ENCODE data around the gene ADGRV1.
"Not testable (repeated sequence)": the region's sequence is repeated elsewhere in the genome, so short reads cannot be mapped to it uniquely, and the experiment has no call there.

ADGRV1 gene

DNA sequence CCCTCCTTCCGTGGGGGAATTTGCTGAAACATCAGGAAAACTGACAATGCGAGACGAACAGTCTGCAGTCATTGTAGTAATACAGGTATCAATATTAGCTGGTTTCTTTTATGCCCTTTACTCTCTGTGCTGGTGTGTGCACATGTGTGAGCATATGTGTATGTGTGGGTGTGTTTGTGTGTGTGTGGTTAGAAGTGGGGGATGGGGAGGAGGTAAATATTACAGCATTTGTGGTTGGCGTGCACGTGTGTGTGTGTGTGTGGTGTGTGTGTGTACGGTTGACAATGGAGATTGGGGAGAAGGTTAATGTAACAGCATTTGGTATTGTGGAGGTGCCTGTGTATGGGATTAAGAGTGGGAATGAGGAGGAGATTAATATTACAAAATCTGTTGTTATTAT is 219.4 kb downstream of the ADGRV1 start:
- no peak for TF ChIP-seq POLR2AphosphoS5 (IDR thresholded peaks at IDR 0.05; ENCODE audit: borderline replicate concordance, low read depth, low read length)
- TF ChIP-seq EZH2 (IDR thresholded peaks at IDR 0.05) = no peak
- no peak for TF ChIP-seq FOXP2 (optimal IDR thresholded peaks at IDR 0.05; ENCODE audit: control extremely low read depth, extremely low read length, insufficient read depth)
- H3K9me3 ChIP-seq (ENCODE audit: low read depth, low read length) = no peaks in the 10 kb centered on the region
- H3K27ac ChIP-seq = no peak overlapping the region
- H3K4me3 ChIP-seq = no peak overlapping the region
- DNase-seq (ENCODE audit: low read depth, low spot score) = no peak
- H3K9ac ChIP-seq (ENCODE audit: insufficient read length) = no peak overlapping the region
- H3K36me3 ChIP-seq (ENCODE audit: insufficient read depth, low read length) = no peaks in the 10 kb centered on the region

DNA sequence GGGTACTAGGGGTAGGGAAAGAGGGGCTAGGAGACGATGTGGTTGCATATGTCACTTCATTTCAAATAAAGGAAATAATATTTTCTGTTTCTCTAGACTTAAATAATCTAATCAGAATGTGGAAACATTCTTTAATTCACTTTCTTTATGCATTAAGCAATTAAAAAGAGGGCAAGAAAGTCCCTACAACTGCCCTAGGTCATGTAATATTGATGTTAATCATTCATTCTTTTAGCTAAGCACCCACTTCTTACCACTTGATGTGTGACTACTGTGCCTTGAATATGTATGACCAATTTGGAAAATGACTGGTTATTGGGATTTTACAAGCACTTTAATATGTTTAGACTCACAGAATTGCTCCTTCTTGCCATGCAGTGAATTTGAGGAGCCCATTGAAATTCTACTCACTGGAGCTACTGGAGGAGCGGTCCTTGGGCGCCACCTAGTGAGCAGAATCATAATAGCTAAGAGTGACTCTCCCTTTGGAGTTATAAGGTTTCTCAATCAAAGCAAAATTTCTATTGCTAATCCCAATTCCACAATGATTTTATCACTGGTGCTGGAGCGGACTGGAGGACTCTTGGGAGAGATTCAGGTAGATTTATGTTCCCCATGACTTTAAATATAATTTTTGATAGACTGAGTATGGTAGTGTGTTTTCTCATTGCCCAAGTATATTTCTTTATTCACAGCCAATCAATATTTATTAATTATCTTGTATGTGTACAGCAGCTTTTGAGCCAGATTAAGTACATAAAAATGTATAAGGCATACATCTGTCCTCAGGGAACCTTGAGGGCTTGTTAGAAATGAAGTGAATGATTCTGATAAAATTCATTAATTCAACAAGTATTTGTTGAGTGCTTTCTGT is 225.1 kb downstream of the ADGRV1 start:
- Histone ChIP-seq H3K27ac (no peak overlapping the region), H3K36me3 (ENCODE audit: insufficient read depth, low read length) (no peaks in the 10 kb centered on the region), H3K9ac (ENCODE audit: insufficient read length) (no peak overlapping the region), H3K9me3 (ENCODE audit: low read depth, low read length) (no peaks in the 10 kb centered on the region), H3K4me3 (no peak overlapping the region)
- no peak for TF ChIP-seq FOXP2 (optimal IDR thresholded peaks at IDR 0.05; ENCODE audit: control extremely low read depth, extremely low read length, insufficient read depth)
- TF ChIP-seq EZH2 (IDR thresholded peaks at IDR 0.05) = no peak
- peak; percentile 42 for DNase-seq (ENCODE audit: low read depth, low spot score)

DNA sequence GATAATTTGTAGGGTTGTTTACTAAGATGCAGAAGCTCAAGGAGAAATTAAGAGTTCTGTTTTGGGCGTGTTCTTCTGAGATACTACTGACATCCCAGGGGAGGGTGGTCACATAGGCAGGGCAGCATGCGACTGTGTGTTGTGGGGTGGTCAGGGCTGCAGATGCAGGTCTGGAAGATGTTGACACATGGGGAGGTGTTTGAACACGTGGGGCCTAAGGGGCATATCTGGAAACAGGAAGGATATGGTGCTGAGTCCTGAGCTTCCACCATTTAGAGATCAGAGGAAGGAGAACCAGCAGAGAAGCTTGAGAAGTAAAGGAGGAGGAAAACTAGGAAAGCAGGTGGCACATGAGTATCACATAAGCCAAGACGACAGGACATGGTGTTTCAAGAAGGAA is 228.2 kb downstream of the ADGRV1 start:
- Histone ChIP-seq H3K36me3 (ENCODE audit: insufficient read depth, low read length) (no peaks in the 10 kb centered on the region), H3K27ac (no peak overlapping the region), H3K9me3 (ENCODE audit: low read depth, low read length) (no peaks in the 10 kb centered on the region), H3K4me3 (no peak overlapping the region), H3K9ac (ENCODE audit: insufficient read length) (no peak overlapping the region)
- TF ChIP-seq FOXP2 (optimal IDR thresholded peaks at IDR 0.05; ENCODE audit: control extremely low read depth, extremely low read length, insufficient read depth) (no peak), EZH2 (IDR thresholded peaks at IDR 0.05) (no peak), POLR2AphosphoS5 (IDR thresholded peaks at IDR 0.05; ENCODE audit: borderline replicate concordance, low read depth, low read length) (no peak)
- no peak for DNase-seq (ENCODE audit: low read depth, low spot score)

DNA sequence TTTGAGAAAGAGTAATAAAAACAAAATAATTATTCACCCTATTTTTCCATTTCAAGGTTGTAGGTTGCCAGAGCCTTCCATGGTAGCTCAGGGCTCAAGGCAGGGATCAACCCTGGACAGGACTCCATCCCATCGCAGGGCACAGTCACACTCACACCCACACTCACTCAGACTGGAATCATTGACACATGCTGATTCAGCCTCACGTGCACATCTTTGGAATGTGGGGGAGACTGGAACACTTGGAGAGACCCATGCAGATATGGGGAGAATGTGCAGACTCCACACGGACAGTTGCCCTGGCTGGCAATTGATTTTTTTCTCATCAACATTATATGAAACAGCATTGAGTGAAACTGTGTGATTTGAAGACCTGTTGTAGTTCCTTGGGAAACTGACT is 234.1 kb downstream of the ADGRV1 start:
- Histone ChIP-seq H3K9ac (ENCODE audit: insufficient read length) (no peak overlapping the region), H3K36me3 (ENCODE audit: insufficient read depth, low read length) (no peaks in the 10 kb centered on the region), H3K4me3 (no peak overlapping the region), H3K9me3 (ENCODE audit: low read depth, low read length) (no peaks in the 10 kb centered on the region), H3K27ac (no peak overlapping the region)
- DNase-seq (ENCODE audit: low read depth, low spot score) = no peak
- TF ChIP-seq FOXP2 (optimal IDR thresholded peaks at IDR 0.05; ENCODE audit: control extremely low read depth, extremely low read length, insufficient read depth) (no peak), POLR2AphosphoS5 (IDR thresholded peaks at IDR 0.05; ENCODE audit: borderline replicate concordance, low read depth, low read length) (no peak), EZH2 (IDR thresholded peaks at IDR 0.05) (no peak)

DNA sequence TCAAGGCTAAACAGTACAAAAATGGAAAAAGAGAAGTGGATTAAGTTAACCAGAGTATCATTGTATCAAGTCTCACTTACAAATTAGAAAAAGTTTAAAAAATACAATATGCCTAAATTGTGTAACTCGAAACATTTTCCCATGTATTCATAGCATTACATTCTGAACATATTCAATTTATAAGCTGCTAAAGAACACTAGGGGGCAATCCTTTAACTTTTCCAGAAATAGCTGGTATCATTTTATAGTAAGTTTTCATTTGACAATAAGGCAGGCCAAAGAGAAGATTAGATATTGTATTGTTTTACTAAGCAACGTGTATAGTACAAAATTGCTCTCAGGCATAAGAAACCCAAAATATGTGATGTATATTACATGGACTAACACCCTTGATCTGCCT is 234.6 kb downstream of the ADGRV1 start:
- no peak for DNase-seq (ENCODE audit: low read depth, low spot score)
- Histone ChIP-seq H3K9ac (ENCODE audit: insufficient read length) (no peak overlapping the region), H3K4me3 (no peak overlapping the region), H3K9me3 (ENCODE audit: low read depth, low read length) (no peaks in the 10 kb centered on the region), H3K36me3 (ENCODE audit: insufficient read depth, low read length) (no peaks in the 10 kb centered on the region), H3K27ac (no peak overlapping the region)
- TF ChIP-seq EZH2 (IDR thresholded peaks at IDR 0.05) (no peak), POLR2AphosphoS5 (IDR thresholded peaks at IDR 0.05; ENCODE audit: borderline replicate concordance, low read depth, low read length) (no peak), FOXP2 (optimal IDR thresholded peaks at IDR 0.05; ENCODE audit: control extremely low read depth, extremely low read length, insufficient read depth) (no peak)

- not testable (repeated sequence) for H3K27ac ChIP-seq; H3K9me3 ChIP-seq (ENCODE audit: low read depth, low read length); H3K36me3 ChIP-seq (ENCODE audit: insufficient read depth, low read length); H3K9ac ChIP-seq (ENCODE audit: insufficient read length); H3K4me3 ChIP-seq; DNase-seq (ENCODE audit: low read depth, low spot score)
These were observed 238.3 kb downstream of the ADGRV1 start for GRCh38 chr5:90796919-90797318.

GRCh38 chr5:90800082-90800481 is 241.5 kb downstream of the ADGRV1 start:
- not testable (repeated sequence) for H3K9ac ChIP-seq (ENCODE audit: insufficient read length); H3K27ac ChIP-seq; H3K4me3 ChIP-seq; DNase-seq (ENCODE audit: low read depth, low spot score); H3K9me3 ChIP-seq (ENCODE audit: low read depth, low read length); H3K36me3 ChIP-seq (ENCODE audit: insufficient read depth, low read length)

- not testable (repeated sequence) for DNase-seq (ENCODE audit: low read depth, low spot score); H3K36me3 ChIP-seq (ENCODE audit: insufficient read depth, low read length); H3K9me3 ChIP-seq (ENCODE audit: low read depth, low read length); H3K4me3 ChIP-seq; H3K9ac ChIP-seq (ENCODE audit: insufficient read length); H3K27ac ChIP-seq
These were observed 241.9 kb downstream of the ADGRV1 start for GRCh38 chr5:90800515-90800914.

- DNase-seq (ENCODE audit: low read depth, low spot score) = peak; percentile 35
- Histone ChIP-seq H3K4me3 (no peak overlapping the region), H3K9ac (ENCODE audit: insufficient read length) (no peak overlapping the region), H3K9me3 (ENCODE audit: low read depth, low read length) (no peaks in the 10 kb centered on the region), H3K27ac (no peak overlapping the region), H3K36me3 (ENCODE audit: insufficient read depth, low read length) (no peaks in the 10 kb centered on the region)
- TF ChIP-seq EZH2 (IDR thresholded peaks at IDR 0.05) (no peak), FOXP2 (optimal IDR thresholded peaks at IDR 0.05; ENCODE audit: control extremely low read depth, extremely low read length, insufficient read depth) (no peak), POLR2AphosphoS5 (IDR thresholded peaks at IDR 0.05; ENCODE audit: borderline replicate concordance, low read depth, low read length) (no peak)
These were observed 244.1 kb downstream of the ADGRV1 start for GRCh38 chr5:90802474-90803317.

Data from SK-N-MC (cell line).